ENCODE data around the gene DTNBP1.

DNA sequence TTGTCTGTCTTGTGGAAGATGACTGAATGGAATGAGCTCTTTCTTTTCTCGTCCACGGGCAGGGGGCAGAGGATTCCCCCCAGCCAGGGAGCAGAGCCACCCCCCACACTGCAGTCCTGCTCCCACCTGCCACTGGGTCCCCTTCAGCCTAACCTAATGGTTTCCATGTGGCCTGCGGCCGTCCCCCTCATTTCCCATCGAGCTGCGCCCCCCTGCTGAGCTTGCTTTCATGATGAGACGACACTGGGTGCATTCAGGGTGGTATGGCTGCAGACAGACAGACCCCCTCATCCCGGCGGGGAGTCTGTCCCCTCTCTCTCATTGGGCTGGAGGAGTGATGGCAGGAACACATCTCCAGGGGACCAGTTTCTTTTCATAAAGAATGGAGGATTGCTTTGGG lies 140.8 kb downstream of the DTNBP1 start:
- TF ChIP-seq, protein P1, sequence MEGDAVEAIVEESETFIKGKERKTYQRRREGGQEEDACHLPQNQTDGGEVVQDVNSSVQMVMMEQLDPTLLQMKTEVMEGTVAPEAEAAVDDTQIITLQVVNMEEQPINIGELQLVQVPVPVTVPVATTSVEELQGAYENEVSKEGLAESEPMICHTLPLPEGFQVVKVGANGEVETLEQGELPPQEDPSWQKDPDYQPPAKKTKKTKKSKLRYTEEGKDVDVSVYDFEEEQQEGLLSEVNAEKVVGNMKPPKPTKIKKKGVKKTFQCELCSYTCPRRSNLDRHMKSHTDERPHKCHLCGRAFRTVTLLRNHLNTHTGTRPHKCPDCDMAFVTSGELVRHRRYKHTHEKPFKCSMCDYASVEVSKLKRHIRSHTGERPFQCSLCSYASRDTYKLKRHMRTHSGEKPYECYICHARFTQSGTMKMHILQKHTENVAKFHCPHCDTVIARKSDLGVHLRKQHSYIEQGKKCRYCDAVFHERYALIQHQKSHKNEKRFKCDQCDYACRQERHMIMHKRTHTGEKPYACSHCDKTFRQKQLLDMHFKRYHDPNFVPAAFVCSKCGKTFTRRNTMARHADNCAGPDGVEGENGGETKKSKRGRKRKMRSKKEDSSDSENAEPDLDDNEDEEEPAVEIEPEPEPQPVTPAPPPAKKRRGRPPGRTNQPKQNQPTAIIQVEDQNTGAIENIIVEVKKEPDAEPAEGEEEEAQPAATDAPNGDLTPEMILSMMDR (conservative IDR thresholded peaks at IDR 0.05; ENCODE audit: low read depth, low read length) = no peak
- TF ChIP-seq EZH2 (IDR thresholded peaks at IDR 0.05; ENCODE audit: borderline replicate concordance, low read depth, low read length, poor library complexity, severe bottlenecking) = no peak

Data from A673 (cell line).